Epidermal melanocyte (primary cell): ENCODE measurements around the gene ITSN1.

Source experiments
- DNase-seq: peaks from one replicate; pipeline ENCODE4 v3.0.0; 2011; ENCODE audit warnings: low spot score; ENCODE audit not compliant: insufficient read length

ITSN1 gene

GRCh38 chr21:33810766-33811165 lies 168.5 kb downstream of the ITSN1 start:
- DNase-seq = no peak

GRCh38 chr21:33811167-33812010 lies 169.1 kb downstream of the ITSN1 start:
- no peak for DNase-seq

- DNase-seq = no peak
Measured at GRCh38 chr21:33813832-33814365, 171.6 kb downstream of the ITSN1 start.

- no peak for DNase-seq
Measured at GRCh38 chr21:33815143-33815707, 172.9 kb downstream of the ITSN1 start.

- no peak for DNase-seq
Measured at GRCh38 chr21:33816174-33816573, 173.9 kb downstream of the ITSN1 start.

GRCh38 chr21:33817138-33817537 lies 174.8 kb downstream of the ITSN1 start:
- DNase-seq = no peak

GRCh38 chr21:33817663-33818451 lies 175.6 kb downstream of the ITSN1 start:
- DNase-seq = no peak

GRCh38 chr21:33820230-33820770 lies 178.0 kb downstream of the ITSN1 start:
- DNase-seq = no peak

- no peak for DNase-seq
Measured at GRCh38 chr21:33820798-33821197, 178.5 kb downstream of the ITSN1 start.

GRCh38 chr21:33821503-33822322 lies 179.4 kb downstream of the ITSN1 start:
- no peak for DNase-seq

- no peak for DNase-seq
Measured at GRCh38 chr21:33824156-33824941, 182.0 kb downstream of the ITSN1 start.

- DNase-seq = no peak
Measured at GRCh38 chr21:33825419-33825818, 183.1 kb downstream of the ITSN1 start.

GRCh38 chr21:33825915-33826314 lies 183.6 kb downstream of the ITSN1 start:
- DNase-seq = no peak

- DNase-seq = no peak
Measured at GRCh38 chr21:33828083-33828482, 185.8 kb downstream of the ITSN1 start.

GRCh38 chr21:33828577-33828976 lies 186.3 kb downstream of the ITSN1 start:
- DNase-seq = no peak

- DNase-seq = no peak
Measured at GRCh38 chr21:33829844-33830243, 187.5 kb downstream of the ITSN1 start.

GRCh38 chr21:33831962-33832659 lies 189.8 kb downstream of the ITSN1 start:
- no peak for DNase-seq

- no peak for DNase-seq
Measured at GRCh38 chr21:33834801-33835500, 192.7 kb downstream of the ITSN1 start.

GRCh38 chr21:33835920-33836319 lies 193.6 kb downstream of the ITSN1 start:
- no peak for DNase-seq
